ENCODE data around the gene FBXW5. TPM values are rescaled to one million over a fixed set of nuclear protein-coding genes. Genes with fewer than 3 reads are reported as not detected.

Gene FBXW5, protein sequence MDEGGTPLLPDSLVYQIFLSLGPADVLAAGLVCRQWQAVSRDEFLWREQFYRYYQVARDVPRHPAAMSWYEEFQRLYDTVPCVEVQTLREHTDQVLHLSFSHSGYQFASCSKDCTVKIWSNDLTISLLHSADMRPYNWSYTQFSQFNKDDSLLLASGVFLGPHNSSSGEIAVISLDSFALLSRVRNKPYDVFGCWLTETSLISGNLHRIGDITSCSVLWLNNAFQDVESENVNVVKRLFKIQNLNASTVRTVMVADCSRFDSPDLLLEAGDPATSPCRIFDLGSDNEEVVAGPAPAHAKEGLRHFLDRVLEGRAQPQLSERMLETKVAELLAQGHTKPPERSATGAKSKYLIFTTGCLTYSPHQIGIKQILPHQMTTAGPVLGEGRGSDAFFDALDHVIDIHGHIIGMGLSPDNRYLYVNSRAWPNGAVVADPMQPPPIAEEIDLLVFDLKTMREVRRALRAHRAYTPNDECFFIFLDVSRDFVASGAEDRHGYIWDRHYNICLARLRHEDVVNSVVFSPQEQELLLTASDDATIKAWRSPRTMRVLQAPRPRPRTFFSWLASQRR
- total RNA-seq (2021) (58.2 to 70.5 TPM (median 63.9 TPM) in 3 replicates), Bru-seq, nascent RNA (percentile 54 among the genes with signal in this experiment)
- long read RNA-seq, experiment 1, transcript FBXW5-206 (8 exons, 2,392 nt): minor isoform, 8 of 491 reads
- long read RNA-seq, experiment 1, transcript FBXW5-201 (9 exons, 2,274 nt): major isoform, 291 of 491 reads
- long read RNA-seq, experiment 1, partial matches to known transcripts: 69 of 491 reads
- long read RNA-seq, experiment 1, other reads (novel, unspliced or antisense): 122 of 491 reads
- long read RNA-seq, experiment 2, transcript FBXW5-201 (9 exons, 2,274 nt): major isoform, 14 of 79 reads
- long read RNA-seq, experiment 2, partial matches to known transcripts: 47 of 79 reads
- long read RNA-seq, experiment 2, other reads (novel, unspliced or antisense): 18 of 79 reads
- long read RNA-seq, experiment 3, transcript FBXW5-201 (9 exons, 2,274 nt): major isoform, 14 of 21 reads
- long read RNA-seq, experiment 3, partial matches to known transcripts: 5 of 21 reads
- long read RNA-seq, experiment 3, other reads (novel, unspliced or antisense): 2 of 21 reads

DNA sequence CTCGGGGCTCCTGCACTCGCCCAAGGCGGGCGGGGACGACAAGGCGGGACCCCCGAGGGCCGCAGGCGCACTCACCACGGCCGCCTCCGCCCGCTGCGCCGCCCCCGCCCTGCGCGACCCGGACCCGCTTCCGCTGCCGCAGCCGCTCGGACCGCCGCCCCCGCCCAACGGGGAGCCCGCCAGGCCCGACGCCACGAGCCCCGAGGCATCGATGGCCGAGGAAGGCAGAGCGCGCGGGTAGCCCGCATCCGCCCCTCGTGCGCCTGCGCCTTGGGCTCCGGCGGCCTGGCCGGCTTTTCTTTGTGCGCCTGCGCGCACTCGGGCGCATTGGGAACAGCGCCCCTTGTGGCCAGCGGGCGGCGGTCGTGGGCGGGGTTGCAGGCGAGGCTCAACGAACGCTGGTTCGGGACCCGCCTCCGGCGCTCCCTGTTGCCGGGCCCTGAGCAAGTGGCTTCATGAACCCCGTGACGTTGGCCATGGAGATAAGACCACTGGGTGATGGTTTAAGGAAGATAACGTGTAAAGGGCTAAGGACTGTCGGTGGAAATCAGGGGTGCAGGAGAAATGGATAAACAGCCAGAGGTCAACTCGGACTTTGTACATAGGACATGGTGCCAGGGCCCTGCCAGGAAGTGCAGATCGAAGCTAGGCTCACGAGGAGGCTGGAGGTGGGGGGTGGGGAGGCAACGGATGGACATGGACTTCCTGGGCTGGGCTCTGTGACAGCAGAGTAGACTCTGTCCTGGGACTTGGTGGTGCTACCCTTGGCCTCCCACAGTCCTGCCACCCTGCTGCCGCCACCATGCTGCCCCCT is at the start of gene FBXW5, which contains the start of gene C8G:
TSS of gene FBXW5 (minus strand) at position 220 of the 814 bp plus-strand sequence. CDS start 655 bp downstream, outside the sequence.
TSS of gene C8G (plus strand) at position 725 of the 814 bp plus-strand sequence. CDS start at position 803, 78 bp downstream.
- ChIA-PET POLR2A (interaction anchor here (0.6 kb wide), 1 partner anchor 81 kb away, joined by 3 read pairs; no protein-coding TSS in a partner anchor), CTCF (interaction anchor here (0.6 to 8.7 kb wide), 18 partner anchors 8 to 388 kb away, joined by 3 to 151 read pairs (median 3); partner anchors contain the start of genes ABCA2, AJM1, LCN8 and MAN1B1)
- no peak within 1 kb of the TSS for H3K27ac Mint-ChIP-seq
- peak; percentile 58 for ATAC-seq
- DNase-seq (ENCODE audit: low spot score): peak; percentile 94
- peak; percentile 36; the same call in 1 of the 2 replicates for TF ChIP-seq MAX (CRISPR knock-in tag; IDR thresholded peaks at IDR 0.05)
- peak; percentile 92 for TF ChIP-seq SP1 (CRISPR knock-in tag; conservative IDR thresholded peaks at IDR 0.05)
- no peak for TF ChIP-seq ZNF671 (CRISPR knock-in tag; IDR thresholded peaks at IDR 0.05)
- TF ChIP-seq FOXK1 (CRISPR knock-in tag; IDR thresholded peaks at IDR 0.05): peak; percentile 36; the same call in 1 of the 2 replicates
- peak; percentile 53; the same call in 1 of the 2 replicates for TF ChIP-seq CBFB (CRISPR knock-in tag; IDR thresholded peaks at IDR 0.05; ENCODE audit: low read depth)
- TF ChIP-seq, protein P1, sequence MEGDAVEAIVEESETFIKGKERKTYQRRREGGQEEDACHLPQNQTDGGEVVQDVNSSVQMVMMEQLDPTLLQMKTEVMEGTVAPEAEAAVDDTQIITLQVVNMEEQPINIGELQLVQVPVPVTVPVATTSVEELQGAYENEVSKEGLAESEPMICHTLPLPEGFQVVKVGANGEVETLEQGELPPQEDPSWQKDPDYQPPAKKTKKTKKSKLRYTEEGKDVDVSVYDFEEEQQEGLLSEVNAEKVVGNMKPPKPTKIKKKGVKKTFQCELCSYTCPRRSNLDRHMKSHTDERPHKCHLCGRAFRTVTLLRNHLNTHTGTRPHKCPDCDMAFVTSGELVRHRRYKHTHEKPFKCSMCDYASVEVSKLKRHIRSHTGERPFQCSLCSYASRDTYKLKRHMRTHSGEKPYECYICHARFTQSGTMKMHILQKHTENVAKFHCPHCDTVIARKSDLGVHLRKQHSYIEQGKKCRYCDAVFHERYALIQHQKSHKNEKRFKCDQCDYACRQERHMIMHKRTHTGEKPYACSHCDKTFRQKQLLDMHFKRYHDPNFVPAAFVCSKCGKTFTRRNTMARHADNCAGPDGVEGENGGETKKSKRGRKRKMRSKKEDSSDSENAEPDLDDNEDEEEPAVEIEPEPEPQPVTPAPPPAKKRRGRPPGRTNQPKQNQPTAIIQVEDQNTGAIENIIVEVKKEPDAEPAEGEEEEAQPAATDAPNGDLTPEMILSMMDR (IDR thresholded peaks at IDR 0.05): peak; percentile 99
- TF ChIP-seq MYBL2 (CRISPR knock-in tag; IDR thresholded peaks at IDR 0.05): peak; percentile 28; the same call in 1 of the 2 replicates
- TF ChIP-seq, protein P2, sequence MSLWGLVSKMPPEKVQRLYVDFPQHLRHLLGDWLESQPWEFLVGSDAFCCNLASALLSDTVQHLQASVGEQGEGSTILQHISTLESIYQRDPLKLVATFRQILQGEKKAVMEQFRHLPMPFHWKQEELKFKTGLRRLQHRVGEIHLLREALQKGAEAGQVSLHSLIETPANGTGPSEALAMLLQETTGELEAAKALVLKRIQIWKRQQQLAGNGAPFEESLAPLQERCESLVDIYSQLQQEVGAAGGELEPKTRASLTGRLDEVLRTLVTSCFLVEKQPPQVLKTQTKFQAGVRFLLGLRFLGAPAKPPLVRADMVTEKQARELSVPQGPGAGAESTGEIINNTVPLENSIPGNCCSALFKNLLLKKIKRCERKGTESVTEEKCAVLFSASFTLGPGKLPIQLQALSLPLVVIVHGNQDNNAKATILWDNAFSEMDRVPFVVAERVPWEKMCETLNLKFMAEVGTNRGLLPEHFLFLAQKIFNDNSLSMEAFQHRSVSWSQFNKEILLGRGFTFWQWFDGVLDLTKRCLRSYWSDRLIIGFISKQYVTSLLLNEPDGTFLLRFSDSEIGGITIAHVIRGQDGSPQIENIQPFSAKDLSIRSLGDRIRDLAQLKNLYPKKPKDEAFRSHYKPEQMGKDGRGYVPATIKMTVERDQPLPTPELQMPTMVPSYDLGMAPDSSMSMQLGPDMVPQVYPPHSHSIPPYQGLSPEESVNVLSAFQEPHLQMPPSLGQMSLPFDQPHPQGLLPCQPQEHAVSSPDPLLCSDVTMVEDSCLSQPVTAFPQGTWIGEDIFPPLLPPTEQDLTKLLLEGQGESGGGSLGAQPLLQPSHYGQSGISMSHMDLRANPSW (CRISPR knock-in tag; conservative IDR thresholded peaks at IDR 0.05; ENCODE audit: low read depth): 0 out of 2 replicates have a peak, but pooled peaks have one; percentile 4
- TF ChIP-seq, protein P3, sequence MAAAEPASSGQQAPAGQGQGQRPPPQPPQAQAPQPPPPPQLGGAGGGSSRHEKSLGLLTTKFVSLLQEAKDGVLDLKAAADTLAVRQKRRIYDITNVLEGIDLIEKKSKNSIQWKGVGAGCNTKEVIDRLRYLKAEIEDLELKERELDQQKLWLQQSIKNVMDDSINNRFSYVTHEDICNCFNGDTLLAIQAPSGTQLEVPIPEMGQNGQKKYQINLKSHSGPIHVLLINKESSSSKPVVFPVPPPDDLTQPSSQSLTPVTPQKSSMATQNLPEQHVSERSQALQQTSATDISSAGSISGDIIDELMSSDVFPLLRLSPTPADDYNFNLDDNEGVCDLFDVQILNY (CRISPR knock-in tag; IDR thresholded peaks at IDR 0.05): peak; percentile 85
- TF ChIP-seq ETV6 (CRISPR knock-in tag; IDR thresholded peaks at IDR 0.05): peak; percentile 48; the same call in 1 of the 2 replicates
- TF ChIP-seq HMGXB4 (CRISPR knock-in tag; IDR thresholded peaks at IDR 0.05): peak; percentile 53; the same call in 1 of the 2 replicates
- TF ChIP-seq GABPB1 (CRISPR knock-in tag; IDR thresholded peaks at IDR 0.05): 0 out of 2 replicates have a peak, but pooled peaks have one; percentile 21
- TF ChIP-seq ZNF317 (CRISPR knock-in tag; IDR thresholded peaks at IDR 0.05; ENCODE audit: borderline replicate concordance, low read depth): no peak
- peak; percentile 21; the same call in 1 of the 2 replicates for TF ChIP-seq NR3C1 (CRISPR knock-in tag; conservative IDR thresholded peaks at IDR 0.05; ENCODE audit: low read depth)
- TF ChIP-seq ATF2 (CRISPR knock-in tag; IDR thresholded peaks at IDR 0.05; ENCODE audit: borderline replicate concordance, low read depth): no peak
- TF ChIP-seq SOX15 (CRISPR knock-in tag; IDR thresholded peaks at IDR 0.05): no peak
- peaks cover 10% of the 10 kb centered on the region for H3K4me1 Mint-ChIP-seq
- peaks cover 7% of the 10 kb centered on the region; the same call in 1 of the 2 replicates for H3K36me3 Mint-ChIP-seq
- peak within 1 kb of the TSS; percentile 67 for H3K4me3 Mint-ChIP-seq
- H3K9me3 Mint-ChIP-seq: no peaks in the 10 kb centered on the region
- no peaks in the 10 kb centered on the region for H3K27me3 Mint-ChIP-seq (ENCODE audit: low read depth)

All from WTC11 (cell line).